DOHH2 (cell line): Measurements from ENCODE around the gene SNX13.

Experiments used
- H3F3A ChIP-seq: fragments of 200-600 bp; sonication (generic), shearing (Covaris generic); 2 replicates; pipeline ENCODE4 v1.6.0; 2016; ENCODE audit warnings: antibody characterized with exemption, mild to moderate bottlenecking; ENCODE audit not compliant: control insufficient read depth, insufficient read depth
- H3K27ac ChIP-seq: fragments of 200-600 bp; sonication (generic); 2 replicates; pipeline ENCODE4 v1.5.1; 2014; ENCODE audit warnings: low read depth, mild to moderate bottlenecking, low read length, moderate library complexity
- H3K27me3 ChIP-seq: fragments of 200-600 bp; sonication (generic); 2 replicates; pipeline ENCODE4 v1.6.1; 2014; ENCODE audit warnings: mild to moderate bottlenecking, low read length, mixed read lengths; ENCODE audit not compliant: control insufficient read depth
- H3K36me3 ChIP-seq: fragments of 200-600 bp; sonication (generic); 2 replicates; pipeline ENCODE4 v1.6.1; 2014; ENCODE audit warnings: mild to moderate bottlenecking, low read length, moderate library complexity, mixed read lengths; ENCODE audit not compliant: control insufficient read depth
- H3K4me1 ChIP-seq: fragments of 200-600 bp; sonication (generic); 2 replicates; pipeline ENCODE4 v1.6.1; 2014; ENCODE audit warnings: mild to moderate bottlenecking, low read length, mixed read lengths; ENCODE audit not compliant: control insufficient read depth
- H3K4me2 ChIP-seq: fragments of 200-600 bp; sonication (generic); 2 replicates; pipeline ENCODE4 v1.6.0; 2014; ENCODE audit warnings: mild to moderate bottlenecking, low read length, moderate library complexity
- H3K4me3 ChIP-seq: fragments of 200-600 bp; sonication (generic); 2 replicates; pipeline ENCODE4 v1.5.1; 2014; ENCODE audit warnings: mild to moderate bottlenecking, low read length, mixed read lengths
- H3K79me2 ChIP-seq: fragments of 200-600 bp; sonication (generic); 2 replicates; pipeline ENCODE4 v1.6.1; 2014; ENCODE audit warnings: mild to moderate bottlenecking, low read length, mixed read lengths; ENCODE audit not compliant: control insufficient read depth
- H3K9me2 ChIP-seq: fragments of 200-600 bp; sonication (generic); replicated peaks from 2 replicates; pipeline ENCODE4 v1.6.1; 2014; ENCODE audit warnings: mild to moderate bottlenecking, low read length, mixed read lengths; ENCODE audit not compliant: control insufficient read depth
- H3K9me3 ChIP-seq: fragments of 200-600 bp; sonication (generic); 2 replicates; pipeline ENCODE4 v1.6.1; 2014; ENCODE audit warnings: antibody characterized with exemption, low read length, mixed read lengths; ENCODE audit not compliant: control insufficient read depth, insufficient read depth
- H4K20me1 ChIP-seq: fragments of 200-600 bp; sonication (generic); 2 replicates; pipeline ENCODE4 v1.6.0; 2014; ENCODE audit warnings: low read depth, mild to moderate bottlenecking, antibody characterized with exemption, low read length, moderate library complexity; ENCODE audit not compliant: control insufficient read depth, insufficient read depth
- EZH2phosphoT487 ChIP-seq: fragments of 200-600 bp; sonication (generic); IDR thresholded peaks from 2 replicates; pipeline ENCODE4 v1.6.1; 2017; ENCODE audit warnings: borderline replicate concordance, mild to moderate bottlenecking, antibody characterized with exemption, low read length, moderate library complexity, mixed read lengths
- TF ChIP-seq, protein P1 (sequence below): fragments of 200-600 bp; sonication (generic); IDR thresholded peaks from one replicate; pipeline ENCODE4 v1.5.1; 2014; ENCODE audit warnings: antibody characterized with exemption, mild to moderate bottlenecking, low read depth, low read length; ENCODE audit not compliant: poor library complexity, severe bottlenecking

SNX13 gene, protein sequence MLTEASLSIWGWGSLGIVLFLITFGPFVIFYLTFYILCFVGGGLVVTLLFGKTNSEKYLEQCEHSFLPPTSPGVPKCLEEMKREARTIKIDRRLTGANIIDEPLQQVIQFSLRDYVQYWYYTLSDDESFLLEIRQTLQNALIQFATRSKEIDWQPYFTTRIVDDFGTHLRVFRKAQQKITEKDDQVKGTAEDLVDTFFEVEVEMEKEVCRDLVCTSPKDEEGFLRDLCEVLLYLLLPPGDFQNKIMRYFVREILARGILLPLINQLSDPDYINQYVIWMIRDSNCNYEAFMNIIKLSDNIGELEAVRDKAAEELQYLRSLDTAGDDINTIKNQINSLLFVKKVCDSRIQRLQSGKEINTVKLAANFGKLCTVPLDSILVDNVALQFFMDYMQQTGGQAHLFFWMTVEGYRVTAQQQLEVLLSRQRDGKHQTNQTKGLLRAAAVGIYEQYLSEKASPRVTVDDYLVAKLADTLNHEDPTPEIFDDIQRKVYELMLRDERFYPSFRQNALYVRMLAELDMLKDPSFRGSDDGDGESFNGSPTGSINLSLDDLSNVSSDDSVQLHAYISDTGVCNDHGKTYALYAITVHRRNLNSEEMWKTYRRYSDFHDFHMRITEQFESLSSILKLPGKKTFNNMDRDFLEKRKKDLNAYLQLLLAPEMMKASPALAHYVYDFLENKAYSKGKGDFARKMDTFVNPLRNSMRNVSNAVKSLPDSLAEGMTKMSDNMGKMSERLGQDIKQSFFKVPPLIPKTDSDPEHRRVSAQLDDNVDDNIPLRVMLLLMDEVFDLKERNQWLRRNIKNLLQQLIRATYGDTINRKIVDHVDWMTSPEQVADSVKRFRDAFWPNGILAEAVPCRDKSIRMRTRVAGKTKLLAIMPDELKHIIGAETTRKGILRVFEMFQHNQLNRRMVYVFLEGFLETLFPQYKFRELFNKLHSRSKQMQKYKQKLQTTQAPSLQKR

DNA sequence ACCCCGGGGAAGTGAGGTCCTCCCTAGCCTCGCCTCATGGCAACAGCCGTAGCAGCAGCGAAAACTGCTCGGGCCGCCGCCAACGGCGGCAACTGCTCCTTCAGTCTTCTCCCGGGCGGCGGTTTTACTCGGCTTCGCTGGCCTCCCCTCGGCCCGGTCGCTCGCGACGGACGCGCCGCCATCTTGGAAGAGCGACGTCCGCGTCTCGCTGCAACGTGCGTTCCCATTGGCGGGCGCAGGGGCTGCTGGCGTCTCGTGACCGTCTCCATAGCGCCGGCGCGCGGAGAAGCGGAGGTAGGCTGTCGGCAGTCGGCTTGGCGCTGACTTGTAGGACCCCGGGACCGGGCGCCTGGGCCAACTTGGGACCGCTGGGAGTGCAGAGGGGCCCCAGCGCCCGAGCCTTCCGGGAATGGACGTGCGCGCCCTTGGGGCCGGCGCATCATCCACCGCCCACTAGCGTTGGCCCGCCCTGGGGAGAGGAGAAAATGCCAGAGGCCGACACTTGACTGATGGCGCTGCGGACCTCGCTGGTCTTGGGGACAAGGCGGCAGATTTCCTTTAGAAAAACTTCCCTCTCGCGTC, at the start of gene SNX13:
SNX13 (minus strand) TSS at position 193 of the 582 bp plus-strand sequence. CDS start 199 bp downstream, outside the sequence.
- Histone ChIP-seq H3K79me2 (peaks cover 64% of the 10 kb centered on the region), H3K27me3 (no peaks in the 10 kb centered on the region), H3K4me3 (peak within 1 kb of the TSS; percentile 86), H3K9me2 (no peaks in the 10 kb centered on the region), H3F3A (peaks cover 13% of the 10 kb centered on the region), H3K4me2 (peak within 1 kb of the TSS; percentile 80), H4K20me1 (no peaks in the 10 kb centered on the region), H3K4me1 (peaks cover 43% of the 10 kb centered on the region), H3K36me3 (peaks cover 16% of the 10 kb centered on the region; the same call in 1 of the 2 replicates), H3K9me3 (no peaks in the 10 kb centered on the region), H3K27ac (peak within 1 kb of the TSS; percentile 71)
- TF ChIP-seq, protein P1, sequence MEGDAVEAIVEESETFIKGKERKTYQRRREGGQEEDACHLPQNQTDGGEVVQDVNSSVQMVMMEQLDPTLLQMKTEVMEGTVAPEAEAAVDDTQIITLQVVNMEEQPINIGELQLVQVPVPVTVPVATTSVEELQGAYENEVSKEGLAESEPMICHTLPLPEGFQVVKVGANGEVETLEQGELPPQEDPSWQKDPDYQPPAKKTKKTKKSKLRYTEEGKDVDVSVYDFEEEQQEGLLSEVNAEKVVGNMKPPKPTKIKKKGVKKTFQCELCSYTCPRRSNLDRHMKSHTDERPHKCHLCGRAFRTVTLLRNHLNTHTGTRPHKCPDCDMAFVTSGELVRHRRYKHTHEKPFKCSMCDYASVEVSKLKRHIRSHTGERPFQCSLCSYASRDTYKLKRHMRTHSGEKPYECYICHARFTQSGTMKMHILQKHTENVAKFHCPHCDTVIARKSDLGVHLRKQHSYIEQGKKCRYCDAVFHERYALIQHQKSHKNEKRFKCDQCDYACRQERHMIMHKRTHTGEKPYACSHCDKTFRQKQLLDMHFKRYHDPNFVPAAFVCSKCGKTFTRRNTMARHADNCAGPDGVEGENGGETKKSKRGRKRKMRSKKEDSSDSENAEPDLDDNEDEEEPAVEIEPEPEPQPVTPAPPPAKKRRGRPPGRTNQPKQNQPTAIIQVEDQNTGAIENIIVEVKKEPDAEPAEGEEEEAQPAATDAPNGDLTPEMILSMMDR = peak; percentile 38
- no peak for TF ChIP-seq EZH2phosphoT487

DNA sequence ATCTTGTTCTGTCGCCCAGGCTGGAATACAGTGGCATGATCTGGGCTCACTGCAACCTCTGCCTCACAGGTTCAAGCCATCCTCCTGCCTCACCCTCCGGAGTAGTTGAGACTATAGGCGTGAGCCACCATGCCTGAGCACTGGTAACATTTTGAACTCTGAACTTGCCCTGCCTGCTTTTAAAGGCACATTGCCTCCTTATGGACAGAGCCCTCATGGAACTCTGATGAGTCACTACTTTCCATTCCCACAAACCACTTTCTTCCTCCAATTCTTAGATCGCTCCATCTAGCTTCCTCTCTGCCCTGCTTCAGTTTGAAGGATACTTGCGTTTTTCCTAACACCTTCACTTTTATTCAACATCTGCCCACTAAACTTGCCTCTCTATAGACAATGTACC, 49.3 kb upstream of the SNX13 start:
- no peak for TF ChIP-seq EZH2phosphoT487
- TF ChIP-seq, protein P1 = no peak
- no peaks in the 10 kb centered on the region for H3K9me3 ChIP-seq
- H3K79me2 ChIP-seq = no peaks in the 10 kb centered on the region
- no peaks in the 10 kb centered on the region; the same call in 1 of the 2 replicates for H3K27me3 ChIP-seq
- no peak overlapping the region for H3K4me3 ChIP-seq
- no peaks in the 10 kb centered on the region for H3K4me1 ChIP-seq
- no peaks in the 10 kb centered on the region for H4K20me1 ChIP-seq
- H3K9me2 ChIP-seq = no peaks in the 10 kb centered on the region
- no peaks in the 10 kb centered on the region for H3F3A ChIP-seq
- no peak overlapping the region for H3K4me2 ChIP-seq
- H3K36me3 ChIP-seq = no peaks in the 10 kb centered on the region
- H3K27ac ChIP-seq = no peak overlapping the region

DNA sequence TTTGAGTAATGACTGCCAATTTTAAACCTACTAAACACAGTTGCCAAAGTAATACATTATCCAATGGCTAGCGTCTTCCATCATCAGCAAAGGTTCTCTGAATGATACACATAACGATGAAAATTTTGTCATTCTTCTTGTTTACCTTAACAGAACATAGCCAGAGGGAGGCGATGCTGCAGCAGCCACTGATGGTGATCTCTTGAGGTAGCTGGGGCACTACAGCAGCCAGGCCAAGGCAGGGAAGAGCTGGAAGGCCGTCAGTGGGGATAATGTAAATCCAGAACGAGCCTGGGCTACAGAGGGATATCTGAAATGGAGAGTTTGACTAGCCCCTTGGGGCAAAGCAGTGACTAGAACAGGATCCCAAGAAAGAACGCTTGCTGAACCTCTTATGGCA, 48.6 kb upstream of the SNX13 start:
- Histone ChIP-seq H3K36me3 (no peaks in the 10 kb centered on the region), H3K27ac (no peak overlapping the region), H4K20me1 (no peaks in the 10 kb centered on the region), H3K27me3 (no peaks in the 10 kb centered on the region; the same call in 1 of the 2 replicates), H3K4me1 (no peaks in the 10 kb centered on the region), H3K4me2 (no peak overlapping the region), H3K4me3 (no peak overlapping the region), H3K79me2 (no peaks in the 10 kb centered on the region), H3F3A (no peaks in the 10 kb centered on the region), H3K9me3 (no peaks in the 10 kb centered on the region), H3K9me2 (no peaks in the 10 kb centered on the region)
- TF ChIP-seq, protein P1 = no peak
